ENCODE measurements around the gene EFHC2. TPM values are rescaled to one million over a fixed set of nuclear protein-coding genes. Genes with fewer than 3 reads are reported as not detected.

EFHC2 gene
- total RNA-seq, 2 experiments from 2014 or later = 0.30 to 0.46 TPM

GRCh38 chrX:44175455-44175854 is 168.0 kb downstream of the EFHC2 start:
- DNase-seq (no peak), ATAC-seq (no peak)
- H3K4me1 Mint-ChIP-seq = no peaks in the 10 kb centered on the region
- ChIA-PET POLR2A (no interaction called here), CTCF (no interaction called here)
- intact Hi-C loops (cut with DNase I, micrococcal nuclease) = no loop called here
- no peak overlapping the region for H3K4me3 Mint-ChIP-seq
- no peaks in the 10 kb centered on the region for H3K27me3 Mint-ChIP-seq
- peaks cover 10% of the 10 kb centered on the region for H3K36me3 Mint-ChIP-seq (ENCODE audit: low read depth)
- peaks cover 2% of the 10 kb centered on the region for H3K9me3 Mint-ChIP-seq (ENCODE audit: low read depth)
- H3K27ac Mint-ChIP-seq = no peak overlapping the region

- Mint-ChIP-seq H3K9me3 (ENCODE audit: low read depth) (peaks cover 2% of the 10 kb centered on the region), H3K4me3 (no peak overlapping the region), H3K27me3 (no peaks in the 10 kb centered on the region), H3K36me3 (ENCODE audit: low read depth) (peaks cover 10% of the 10 kb centered on the region), H3K27ac (no peak overlapping the region), H3K4me1 (no peaks in the 10 kb centered on the region)
- ATAC-seq (no peak), DNase-seq (no peak)
- ChIA-PET POLR2A (no interaction called here), CTCF (no interaction called here)
- intact Hi-C loops (cut with DNase I, micrococcal nuclease) = no loop called here
Measured at GRCh38 chrX:44174061-44174460, 169.4 kb downstream of the EFHC2 start.

GRCh38 chrX:44173219-44173618 is 170.3 kb downstream of the EFHC2 start:
- no peak overlapping the region for H3K4me3 Mint-ChIP-seq
- intact Hi-C loops (cut with DNase I, micrococcal nuclease) = no loop called here
- DNase-seq = no peak
- no peak for ATAC-seq
- POLR2A ChIA-PET = no interaction called here
- H3K9me3 Mint-ChIP-seq (ENCODE audit: low read depth) = peaks cover 2% of the 10 kb centered on the region
- H3K27ac Mint-ChIP-seq = no peak overlapping the region
- no peaks in the 10 kb centered on the region for H3K4me1 Mint-ChIP-seq
- H3K36me3 Mint-ChIP-seq (ENCODE audit: low read depth) = peaks cover 10% of the 10 kb centered on the region
- H3K27me3 Mint-ChIP-seq = no peaks in the 10 kb centered on the region
- CTCF ChIA-PET = interaction anchor here (0.6 kb wide), 1 partner anchor 8 kb away, joined by 3 read pairs; no protein-coding TSS in a partner anchor

GRCh38 chrX:44167116-44167515 is 176.4 kb downstream of the EFHC2 start:
- DNase-seq = no peak
- Mint-ChIP-seq H3K4me1 (no peaks in the 10 kb centered on the region), H3K27me3 (no peaks in the 10 kb centered on the region), H3K4me3 (no peak overlapping the region), H3K9me3 (ENCODE audit: low read depth) (no peaks in the 10 kb centered on the region), H3K27ac (no peak overlapping the region), H3K36me3 (ENCODE audit: low read depth) (no peaks in the 10 kb centered on the region)
- intact Hi-C loops (cut with DNase I, micrococcal nuclease) = no loop called here
- ChIA-PET POLR2A (no interaction called here), CTCF (no interaction called here)
- no peak for ATAC-seq

GRCh38 chrX:44162964-44163475 is 180.5 kb downstream of the EFHC2 start:
- ChIA-PET POLR2A (no interaction called here), CTCF (no interaction called here)
- ATAC-seq (no peak), DNase-seq (no peak)
- intact Hi-C loops (cut with DNase I, micrococcal nuclease) = no loop called here
- Mint-ChIP-seq H3K4me3 (no peak overlapping the region), H3K36me3 (ENCODE audit: low read depth) (no peaks in the 10 kb centered on the region), H3K27me3 (no peaks in the 10 kb centered on the region), H3K9me3 (ENCODE audit: low read depth) (no peaks in the 10 kb centered on the region), H3K27ac (no peak overlapping the region), H3K4me1 (no peaks in the 10 kb centered on the region)

GRCh38 chrX:44157858-44158257 is 185.6 kb downstream of the EFHC2 start:
- H3K4me1 Mint-ChIP-seq = no peaks in the 10 kb centered on the region
- intact Hi-C loops (cut with DNase I, micrococcal nuclease) = no loop called here
- POLR2A ChIA-PET = no interaction called here
- no peak for ATAC-seq
- H3K27ac Mint-ChIP-seq = no peak overlapping the region
- H3K9me3 Mint-ChIP-seq (ENCODE audit: low read depth) = no peaks in the 10 kb centered on the region
- no peaks in the 10 kb centered on the region for H3K27me3 Mint-ChIP-seq
- no peak for DNase-seq
- no peaks in the 10 kb centered on the region for H3K36me3 Mint-ChIP-seq (ENCODE audit: low read depth)
- CTCF ChIA-PET = no interaction called here
- no peak overlapping the region for H3K4me3 Mint-ChIP-seq

GRCh38 chrX:44157283-44157682 is 186.2 kb downstream of the EFHC2 start:
- Mint-ChIP-seq H3K9me3 (ENCODE audit: low read depth) (no peaks in the 10 kb centered on the region), H3K36me3 (ENCODE audit: low read depth) (no peaks in the 10 kb centered on the region), H3K27ac (no peak overlapping the region), H3K4me1 (no peaks in the 10 kb centered on the region), H3K4me3 (no peak overlapping the region), H3K27me3 (no peaks in the 10 kb centered on the region)
- ChIA-PET CTCF (interaction anchor here (0.5 kb wide), 1 partner anchor 448 kb away, joined by 3 read pairs; no protein-coding TSS in a partner anchor), POLR2A (no interaction called here)
- ATAC-seq (no peak), DNase-seq (no peak)
- intact Hi-C loops (cut with DNase I, micrococcal nuclease) = no loop called here

- no peak for ATAC-seq
- CTCF ChIA-PET = interaction anchor here (0.5 kb wide), 1 partner anchor 447 kb away, joined by 3 read pairs; no protein-coding TSS in a partner anchor
- H3K36me3 Mint-ChIP-seq (ENCODE audit: low read depth) = no peaks in the 10 kb centered on the region
- POLR2A ChIA-PET = no interaction called here
- H3K4me1 Mint-ChIP-seq = no peaks in the 10 kb centered on the region
- no peak overlapping the region for H3K27ac Mint-ChIP-seq
- DNase-seq = no peak
- no peaks in the 10 kb centered on the region for H3K9me3 Mint-ChIP-seq (ENCODE audit: low read depth)
- intact Hi-C loops (cut with DNase I, micrococcal nuclease) = no loop called here
- H3K27me3 Mint-ChIP-seq = no peaks in the 10 kb centered on the region
- no peak overlapping the region for H3K4me3 Mint-ChIP-seq
Measured at GRCh38 chrX:44156726-44157125, 186.7 kb downstream of the EFHC2 start.

GRCh38 chrX:44155126-44155525 is 188.3 kb downstream of the EFHC2 start:
- intact Hi-C loops (cut with DNase I, micrococcal nuclease) = no loop called here
- ChIA-PET CTCF (no interaction called here), POLR2A (no interaction called here)
- no peaks in the 10 kb centered on the region for H3K36me3 Mint-ChIP-seq (ENCODE audit: low read depth)
- no peaks in the 10 kb centered on the region for H3K27me3 Mint-ChIP-seq
- no peak overlapping the region for H3K4me3 Mint-ChIP-seq
- DNase-seq = no peak
- H3K4me1 Mint-ChIP-seq = no peaks in the 10 kb centered on the region
- no peak overlapping the region for H3K27ac Mint-ChIP-seq
- ATAC-seq = no peak
- H3K9me3 Mint-ChIP-seq (ENCODE audit: low read depth) = no peaks in the 10 kb centered on the region

- POLR2A ChIA-PET = no interaction called here
- CTCF ChIA-PET = no interaction called here
- Mint-ChIP-seq H3K9me3 (ENCODE audit: low read depth) (no peaks in the 10 kb centered on the region), H3K4me3 (no peak overlapping the region), H3K4me1 (no peaks in the 10 kb centered on the region), H3K27me3 (no peaks in the 10 kb centered on the region), H3K36me3 (ENCODE audit: low read depth) (no peaks in the 10 kb centered on the region), H3K27ac (no peak overlapping the region)
- no peak for DNase-seq
- intact Hi-C loops (cut with DNase I, micrococcal nuclease) = no loop called here
- no peak for ATAC-seq
Measured at GRCh38 chrX:44152852-44153251, 190.6 kb downstream of the EFHC2 start.

GRCh38 chrX:44147130-44147529 is 196.3 kb downstream of the EFHC2 start:
- Mint-ChIP-seq H3K4me3 (no peak overlapping the region), H3K4me1 (no peaks in the 10 kb centered on the region), H3K27ac (no peak overlapping the region), H3K36me3 (ENCODE audit: low read depth) (no peaks in the 10 kb centered on the region), H3K27me3 (no peaks in the 10 kb centered on the region), H3K9me3 (ENCODE audit: low read depth) (no peaks in the 10 kb centered on the region)
- ChIA-PET POLR2A (no interaction called here), CTCF (no interaction called here)
- DNase-seq (no peak), ATAC-seq (no peak)
- intact Hi-C loops (cut with DNase I, micrococcal nuclease) = no loop called here

- no peak for DNase-seq
- no peaks in the 10 kb centered on the region for H3K36me3 Mint-ChIP-seq (ENCODE audit: low read depth)
- H3K27ac Mint-ChIP-seq = no peak overlapping the region
- H3K4me3 Mint-ChIP-seq = no peak overlapping the region
- ATAC-seq = no peak
- ChIA-PET POLR2A (interaction anchor here (0.6 kb wide), 1 partner anchor 95 kb away, joined by 3 read pairs; no protein-coding TSS in a partner anchor), CTCF (no interaction called here)
- no peaks in the 10 kb centered on the region for H3K9me3 Mint-ChIP-seq (ENCODE audit: low read depth)
- no peaks in the 10 kb centered on the region for H3K4me1 Mint-ChIP-seq
- intact Hi-C loops (cut with DNase I, micrococcal nuclease) = no loop called here
- H3K27me3 Mint-ChIP-seq = no peaks in the 10 kb centered on the region
Measured at GRCh38 chrX:44144177-44144945, 199.1 kb downstream of the EFHC2 start.
